ENCODE data around the gene ZBTB20.

DNA sequence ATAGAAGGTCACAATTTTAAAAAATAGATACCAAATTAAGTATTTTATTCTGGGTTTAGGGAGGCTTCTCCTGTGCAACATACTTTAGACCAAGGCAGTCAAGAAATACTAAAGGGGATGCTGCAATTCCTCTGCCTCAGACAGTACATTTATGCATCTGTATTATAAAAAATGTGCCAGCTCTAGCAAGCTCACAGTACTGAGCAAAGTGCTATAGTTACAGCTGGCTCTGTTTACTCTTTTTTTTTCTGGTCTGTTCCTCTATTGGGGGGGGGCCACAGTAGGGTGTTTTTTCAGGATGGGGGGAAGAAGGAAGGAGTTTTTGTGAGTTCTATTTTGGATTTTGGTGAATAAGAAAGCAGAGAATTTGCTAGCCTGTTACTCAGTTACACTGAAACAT, 668.3 kb downstream of the ZBTB20 start:
- TF ChIP-seq, protein P1, sequence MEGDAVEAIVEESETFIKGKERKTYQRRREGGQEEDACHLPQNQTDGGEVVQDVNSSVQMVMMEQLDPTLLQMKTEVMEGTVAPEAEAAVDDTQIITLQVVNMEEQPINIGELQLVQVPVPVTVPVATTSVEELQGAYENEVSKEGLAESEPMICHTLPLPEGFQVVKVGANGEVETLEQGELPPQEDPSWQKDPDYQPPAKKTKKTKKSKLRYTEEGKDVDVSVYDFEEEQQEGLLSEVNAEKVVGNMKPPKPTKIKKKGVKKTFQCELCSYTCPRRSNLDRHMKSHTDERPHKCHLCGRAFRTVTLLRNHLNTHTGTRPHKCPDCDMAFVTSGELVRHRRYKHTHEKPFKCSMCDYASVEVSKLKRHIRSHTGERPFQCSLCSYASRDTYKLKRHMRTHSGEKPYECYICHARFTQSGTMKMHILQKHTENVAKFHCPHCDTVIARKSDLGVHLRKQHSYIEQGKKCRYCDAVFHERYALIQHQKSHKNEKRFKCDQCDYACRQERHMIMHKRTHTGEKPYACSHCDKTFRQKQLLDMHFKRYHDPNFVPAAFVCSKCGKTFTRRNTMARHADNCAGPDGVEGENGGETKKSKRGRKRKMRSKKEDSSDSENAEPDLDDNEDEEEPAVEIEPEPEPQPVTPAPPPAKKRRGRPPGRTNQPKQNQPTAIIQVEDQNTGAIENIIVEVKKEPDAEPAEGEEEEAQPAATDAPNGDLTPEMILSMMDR (IDR thresholded peaks at IDR 0.05): no peak
- TF ChIP-seq POLR2A (IDR thresholded peaks at IDR 0.05): no peak
